Endothelial cell of hepatic sinusoid (primary cell): Measurements from ENCODE around the gene MYO1H.
"Not testable (repeated sequence)": the region's sequence is repeated elsewhere in the genome, so short reads cannot be mapped to it uniquely, and the experiment has no call there.

Experiments
- in situ Hi-C: cut with HindIII; loops from 2 replicates; pipeline ENCODE4 v1.10.0; 2017; ENCODE audit warnings: low sequenced_read_pairs

The MYO1H gene, protein sequence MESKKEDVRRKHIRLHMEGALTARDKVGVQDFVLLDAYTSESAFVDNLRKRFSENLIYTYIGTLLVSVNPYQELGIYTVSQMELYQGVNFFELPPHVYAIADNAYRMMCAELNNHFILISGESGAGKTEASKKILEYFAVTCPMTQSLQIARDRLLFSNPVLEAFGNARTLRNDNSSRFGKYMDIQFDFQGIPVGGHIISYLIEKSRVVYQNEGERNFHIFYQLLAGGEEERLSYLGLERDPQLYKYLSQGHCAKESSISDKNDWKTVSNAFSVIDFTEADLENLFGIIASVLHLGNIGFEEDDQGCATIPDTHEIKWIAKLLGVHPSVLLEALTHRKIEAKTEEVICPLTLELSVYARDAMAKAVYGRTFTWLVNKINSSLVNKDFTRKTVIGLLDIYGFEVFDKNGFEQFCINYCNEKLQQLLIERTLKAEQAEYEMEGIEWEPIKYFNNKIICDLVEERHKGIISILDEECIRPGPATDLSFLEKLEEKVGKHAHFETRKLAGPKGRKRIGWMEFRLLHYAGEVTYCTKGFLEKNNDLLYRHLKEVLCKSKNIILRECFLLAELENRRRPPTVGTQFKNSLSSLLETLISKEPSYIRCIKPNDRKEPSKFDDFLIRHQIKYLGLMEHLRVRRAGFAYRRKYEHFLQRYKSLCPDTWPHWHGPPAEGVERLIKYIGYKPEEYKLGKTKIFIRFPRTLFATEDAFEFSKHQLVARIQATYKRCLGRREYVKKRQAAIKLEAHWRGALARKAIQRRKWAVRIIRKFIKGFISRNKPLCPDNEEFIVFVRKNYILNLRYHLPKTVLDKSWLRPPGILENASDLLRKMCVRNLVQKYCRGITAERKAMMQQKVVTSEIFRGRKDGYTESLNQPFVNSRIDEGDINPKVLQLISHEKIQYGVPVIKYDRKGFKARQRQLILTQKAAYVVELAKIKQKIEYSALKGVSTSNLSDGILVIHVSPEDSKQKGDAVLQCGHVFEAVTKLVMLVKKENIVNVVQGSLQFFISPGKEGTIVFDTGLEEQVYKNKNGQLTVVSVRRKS

DNA sequence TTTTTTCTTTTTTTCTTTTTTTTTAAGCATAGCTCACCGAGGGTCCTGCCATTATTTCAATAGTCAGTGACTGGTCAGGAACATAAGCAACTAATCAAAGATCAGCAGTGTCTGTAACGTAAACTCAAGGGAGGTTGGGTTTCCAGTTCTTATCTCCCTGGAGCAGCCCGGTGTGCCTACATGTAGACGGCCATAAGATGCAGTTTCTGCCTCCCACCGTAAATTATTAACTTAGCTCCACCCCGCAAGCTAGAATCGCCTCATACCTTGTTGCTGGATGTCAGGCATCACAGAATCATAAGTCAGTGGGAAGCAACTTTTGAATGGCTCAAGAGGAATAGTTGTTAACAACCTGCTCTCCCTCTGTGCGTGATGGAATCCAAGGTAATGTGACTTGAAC lies at the start of gene MYO1H:
MYO1H (plus strand) TSS at position 312 of the 400 bp plus-strand sequence; CDS start at position 373, 61 bp downstream.
- in situ Hi-C loops = no loop called here

DNA sequence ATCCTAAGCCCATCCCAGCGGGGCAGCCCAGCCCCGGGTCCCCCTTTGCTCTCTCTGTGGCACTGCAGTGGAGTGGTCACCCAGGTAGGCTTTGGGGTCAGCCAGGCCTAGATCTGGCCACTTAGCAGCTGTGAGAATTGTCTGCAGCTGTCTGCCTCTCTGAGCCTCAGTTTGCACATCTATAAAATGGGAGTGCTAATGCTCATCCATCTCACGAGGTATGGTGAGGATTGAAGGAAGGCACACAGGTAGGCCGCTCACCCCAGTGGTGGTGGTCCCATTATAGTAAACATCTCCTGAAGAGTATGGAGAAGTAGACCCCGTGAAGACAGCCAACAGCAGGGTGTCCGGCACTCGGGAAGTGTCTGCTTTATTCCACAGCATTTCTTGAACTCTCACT lies 47.9 kb upstream of the MYO1H start:
- in situ Hi-C loops = no loop called here

DNA sequence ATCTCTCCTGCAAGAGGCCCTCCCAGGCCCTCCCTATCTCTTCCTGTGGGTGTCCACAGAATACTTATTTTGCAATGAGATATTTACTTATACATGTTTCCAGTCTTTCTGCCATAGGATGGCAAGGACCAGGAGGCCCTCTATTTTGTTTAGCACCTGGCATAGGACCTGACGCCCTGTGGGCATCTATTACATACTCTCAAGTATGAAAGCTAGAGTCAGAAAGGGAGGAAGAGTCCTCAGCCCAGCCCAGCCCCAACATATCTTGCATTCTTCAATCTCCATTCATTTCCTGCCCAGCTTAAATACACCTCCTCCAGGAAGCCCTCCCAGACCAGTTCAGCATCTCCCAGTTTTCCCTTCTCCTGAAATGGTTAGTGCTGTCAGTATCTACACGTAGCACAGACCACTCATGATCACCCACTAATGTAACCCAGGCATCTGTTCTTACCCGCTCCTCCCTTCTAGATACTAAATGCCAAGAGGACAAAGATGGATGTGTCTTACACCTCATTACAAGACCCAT lies 46.0 kb upstream of the MYO1H start:
- in situ Hi-C loops = no loop called here

DNA sequence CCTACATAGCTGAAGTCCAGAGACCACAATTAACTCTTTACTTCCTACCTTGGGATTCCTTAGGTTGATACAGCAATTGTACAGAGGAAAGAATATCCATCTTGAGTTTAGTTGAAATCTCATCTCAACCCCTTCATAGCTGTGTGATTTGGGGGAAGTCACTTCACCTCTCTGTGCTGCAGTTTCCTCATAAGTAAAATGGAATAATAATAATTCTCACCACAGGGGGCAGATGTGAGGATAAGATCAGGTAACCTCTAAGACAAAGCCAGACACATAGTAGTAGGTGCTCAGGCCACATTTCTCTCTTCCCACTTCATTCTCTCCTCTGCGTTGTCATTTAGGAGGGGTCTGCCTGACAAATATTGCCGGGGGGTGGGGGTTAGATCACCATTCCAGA lies 45.3 kb upstream of the MYO1H start:
- in situ Hi-C loops = no loop called here

DNA sequence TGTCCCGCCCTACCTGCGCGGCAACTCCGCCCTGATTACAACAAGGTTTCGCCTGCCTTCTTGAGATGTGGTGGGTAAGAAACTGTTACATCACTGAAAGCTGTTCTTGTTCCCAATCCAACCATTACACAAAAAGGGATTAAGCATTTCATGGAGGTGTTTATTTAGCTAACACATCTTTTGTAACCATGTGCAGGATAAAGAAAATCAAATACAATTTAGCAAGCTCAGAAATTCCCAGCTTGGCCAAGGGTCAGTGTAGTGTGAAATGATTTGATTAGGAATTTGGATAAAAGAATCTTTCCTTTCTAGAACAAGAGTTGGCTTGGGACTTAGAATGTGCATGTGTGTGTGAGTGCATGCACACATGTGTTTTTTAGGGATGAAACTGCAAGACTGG lies 44.9 kb upstream of the MYO1H start:
- in situ Hi-C loops = no loop called here

DNA sequence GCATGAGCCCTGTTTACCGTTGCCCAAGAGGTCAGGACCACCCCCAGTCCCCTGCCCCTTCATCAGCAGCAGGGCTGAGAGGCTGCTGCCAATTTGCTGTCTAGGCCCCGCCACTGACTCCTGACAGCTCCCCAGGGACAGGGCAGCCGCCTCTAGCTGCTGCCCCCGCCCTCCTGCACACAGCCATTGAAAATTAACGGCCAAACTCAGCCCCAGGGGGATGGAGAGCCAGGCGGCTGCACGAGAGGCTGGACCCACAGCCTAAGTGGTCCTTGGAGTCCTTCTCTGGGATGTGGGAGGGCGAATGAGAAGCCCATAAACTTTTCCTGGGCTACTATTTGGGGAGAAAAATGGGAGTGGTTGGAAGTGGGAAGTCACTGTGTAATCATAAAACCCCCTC lies 43.2 kb upstream of the MYO1H start:
- in situ Hi-C loops = no loop called here

DNA sequence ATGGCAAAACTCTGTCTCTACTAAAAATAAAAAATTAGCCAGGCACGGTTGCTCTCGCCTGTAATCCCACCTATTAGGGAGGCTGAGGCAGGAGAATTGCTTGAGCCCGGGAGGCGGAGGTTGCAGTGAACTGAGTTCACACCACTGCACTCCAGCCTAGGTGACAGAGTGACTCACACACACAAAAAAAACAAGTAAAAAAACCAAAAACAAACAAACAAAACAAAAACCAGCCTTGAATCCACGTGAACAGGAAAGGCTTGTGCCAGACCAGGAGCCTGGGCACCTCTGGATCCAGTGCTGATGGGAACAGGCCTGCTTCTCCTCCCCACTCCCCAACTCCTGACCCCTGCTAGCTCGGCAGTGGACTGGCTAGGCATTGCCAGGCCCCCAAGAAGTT lies 42.2 kb upstream of the MYO1H start:
- in situ Hi-C loops = no loop called here

DNA sequence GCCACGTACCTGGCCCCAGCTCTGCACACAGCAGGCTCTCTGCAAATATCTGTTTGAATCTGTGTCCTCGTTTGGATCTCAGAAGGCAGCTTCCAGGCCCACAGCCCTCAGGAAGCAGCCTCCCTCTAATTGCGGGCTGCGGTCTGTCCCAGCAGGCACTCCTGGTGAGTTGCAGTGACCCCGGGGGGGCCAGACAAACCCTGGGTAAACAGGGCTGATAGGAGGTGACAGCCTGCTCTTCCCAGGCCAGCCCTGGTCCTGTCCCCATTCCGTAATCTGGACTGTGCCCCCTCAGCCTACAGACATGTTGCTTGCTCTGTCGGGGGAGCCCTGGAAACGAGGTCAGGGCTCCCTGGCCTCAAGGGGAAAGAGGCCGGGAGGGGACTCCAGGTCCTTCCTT lies 40.6 kb upstream of the MYO1H start:
- in situ Hi-C loops = no loop called here

DNA sequence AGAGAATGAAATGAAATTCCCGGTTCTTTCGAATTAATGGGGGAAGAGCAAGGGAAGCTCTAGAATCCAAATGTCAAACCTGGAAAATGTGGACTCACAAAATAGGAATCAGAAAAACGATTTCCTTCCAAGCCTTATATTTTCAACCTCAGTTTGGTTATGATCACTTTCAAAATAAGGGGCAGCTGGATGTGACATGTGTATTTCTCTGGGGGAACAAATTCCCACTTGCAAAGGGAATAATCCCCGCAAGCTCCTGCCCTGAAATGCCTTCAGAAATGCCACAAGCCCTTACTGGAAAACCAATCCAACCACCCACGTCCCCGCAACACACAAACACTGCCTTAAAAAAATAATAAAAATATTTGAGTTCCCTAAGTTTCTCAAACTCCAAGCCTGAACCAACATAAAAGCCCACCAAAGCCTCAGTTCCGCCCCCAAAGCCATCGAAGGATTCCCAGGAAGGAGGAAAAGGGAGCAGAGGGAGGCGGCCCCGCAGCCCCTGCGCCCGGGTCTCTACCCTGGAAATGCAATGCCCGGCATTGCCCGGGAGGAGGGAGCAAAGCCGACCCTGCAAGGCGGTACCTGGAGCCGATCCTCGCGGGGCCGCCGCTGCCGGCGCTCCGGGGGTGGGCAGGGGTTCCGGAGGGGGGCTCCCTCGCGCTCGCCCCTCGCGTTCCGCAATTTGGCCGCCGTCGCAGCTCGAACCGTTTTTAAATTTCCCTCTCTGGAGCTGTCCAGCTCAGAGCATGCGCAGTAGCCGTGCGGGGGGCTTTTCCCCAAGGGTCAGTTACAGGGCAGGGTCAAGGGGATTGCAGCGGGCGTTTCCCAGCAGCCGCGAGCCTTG lies 38.9 kb upstream of the MYO1H start, which contains the start of gene FOXN4:
FOXN4 (minus strand) TSS at position 751 of the 847 bp plus-strand sequence. CDS start 963 bp downstream, outside the sequence.
- in situ Hi-C loops = no loop called here

DNA sequence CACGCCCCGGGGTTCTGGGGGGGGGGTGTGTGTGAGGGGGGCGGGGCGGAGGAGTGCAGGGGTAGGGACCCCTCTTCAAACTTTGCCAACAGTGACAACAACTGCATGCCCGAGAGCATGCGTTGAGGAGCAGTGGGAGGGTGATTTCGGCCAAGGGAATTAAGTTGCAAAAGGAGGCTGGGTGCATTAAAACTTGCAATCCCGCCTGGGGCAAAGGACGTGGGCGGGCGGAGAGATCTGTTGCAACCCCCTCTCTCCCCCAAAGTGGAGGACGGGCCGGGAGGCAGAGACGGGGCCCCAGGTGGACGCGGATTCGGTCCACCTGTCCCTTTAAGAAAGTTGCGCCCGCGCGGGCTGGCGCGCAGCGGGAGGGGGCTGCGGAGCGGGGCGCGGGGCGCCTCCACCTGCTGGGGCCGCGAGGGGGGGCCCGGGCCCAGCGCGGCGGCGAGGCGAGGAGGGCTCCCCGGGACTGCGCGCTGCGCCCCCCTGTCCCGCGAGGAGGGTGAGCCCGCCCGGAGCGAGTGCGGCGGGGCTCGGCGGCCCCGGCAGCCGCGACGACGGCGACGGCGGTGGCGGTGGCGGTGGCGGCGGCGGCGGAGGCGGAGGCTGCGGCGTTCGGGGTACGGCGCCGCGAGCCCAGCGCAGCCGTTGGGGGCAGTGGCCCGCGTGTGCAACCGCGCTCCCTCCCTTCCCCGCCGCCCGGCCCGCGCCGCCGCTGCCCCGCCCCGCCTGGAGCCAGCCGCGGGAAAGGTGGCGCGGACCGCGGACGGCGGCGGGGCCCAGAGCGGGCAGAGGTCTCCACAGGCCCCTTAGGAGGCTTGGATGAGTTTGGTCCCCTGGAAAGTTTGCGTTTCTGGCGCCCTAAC lies 38.1 kb upstream of the MYO1H start:
- in situ Hi-C loops = no loop called here

DNA sequence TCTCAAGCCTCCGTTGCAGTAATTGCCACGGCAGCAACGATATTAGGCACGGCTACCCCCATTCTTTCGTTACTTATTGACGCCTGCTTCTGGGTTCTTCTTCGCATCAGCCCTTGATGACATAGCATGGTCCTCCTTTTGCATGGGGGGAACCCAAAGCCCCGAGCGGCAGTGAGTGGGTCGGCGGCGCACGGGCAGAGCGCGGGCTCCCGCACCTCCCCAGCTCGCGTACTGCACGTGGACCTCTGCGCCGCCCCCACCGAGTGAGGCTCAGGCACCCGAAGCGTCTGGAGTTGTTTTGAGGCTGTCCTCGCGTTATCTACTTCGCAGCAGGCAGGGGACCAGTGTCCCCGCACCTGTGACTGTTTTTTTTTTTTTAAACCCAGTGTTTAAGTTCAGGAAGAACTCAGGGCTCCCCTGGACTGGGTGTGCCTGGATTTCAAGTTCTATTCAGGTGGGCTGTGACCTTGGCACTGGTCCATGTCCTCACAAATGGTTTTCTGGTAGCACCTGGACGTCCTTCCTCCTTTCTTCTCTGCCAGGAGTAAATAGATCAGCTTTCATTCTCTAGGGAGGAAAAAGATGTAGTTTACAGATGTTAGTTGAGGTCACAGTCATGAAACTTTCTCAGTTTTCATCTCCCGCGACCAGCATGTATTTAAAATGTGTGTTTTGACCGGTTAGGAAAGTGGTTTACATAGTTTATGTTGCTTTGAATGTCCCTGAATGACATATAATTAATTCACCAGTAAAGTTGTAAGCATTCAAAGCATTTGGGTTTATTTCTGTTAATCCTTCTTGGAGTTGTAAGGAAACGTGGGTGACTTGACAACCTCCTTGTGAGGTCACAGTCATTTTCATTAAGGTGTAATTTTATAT lies 37.2 kb upstream of the MYO1H start:
- in situ Hi-C loops = no loop called here

DNA sequence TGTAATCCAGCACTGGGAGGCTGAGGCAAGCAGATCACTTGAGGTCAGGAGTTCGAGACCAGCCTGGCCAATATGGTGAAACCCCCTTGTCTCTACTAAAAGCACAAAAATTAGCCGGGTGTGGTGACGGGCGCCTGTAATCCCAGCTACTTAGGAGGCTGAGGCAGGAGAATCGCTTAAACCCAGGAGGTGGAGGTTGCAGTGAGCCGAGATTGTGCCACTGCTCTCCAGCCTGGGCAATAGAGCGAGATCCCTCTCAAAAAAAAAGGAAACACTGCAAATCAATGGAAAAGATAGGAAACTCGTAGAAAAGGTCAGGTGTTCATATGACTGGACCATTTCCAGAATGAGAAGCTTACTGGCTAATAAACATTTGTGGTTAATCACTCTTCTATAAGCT lies 26.4 kb upstream of the MYO1H start:
- in situ Hi-C loops = not testable (repeated sequence)

DNA sequence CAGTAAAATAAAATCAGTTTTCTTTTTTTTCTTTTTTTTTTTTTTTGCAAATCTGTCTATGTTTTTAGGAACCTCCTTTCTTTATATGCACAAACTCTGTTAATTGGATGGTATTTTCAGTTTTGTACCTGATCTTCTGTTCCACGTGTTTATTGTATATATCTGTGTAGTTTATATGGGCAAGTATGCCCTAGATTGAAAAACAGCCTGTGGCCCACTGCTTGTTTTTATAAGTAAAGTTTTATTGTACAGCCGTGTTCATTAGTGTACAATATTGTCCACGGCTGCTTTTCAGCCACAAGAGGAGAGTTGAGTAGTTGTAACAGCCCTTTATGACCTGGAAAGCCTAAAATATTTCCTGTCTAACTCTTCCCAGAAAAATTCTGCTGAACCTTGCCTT lies 18.7 kb upstream of the MYO1H start:
- in situ Hi-C loops = no loop called here

DNA sequence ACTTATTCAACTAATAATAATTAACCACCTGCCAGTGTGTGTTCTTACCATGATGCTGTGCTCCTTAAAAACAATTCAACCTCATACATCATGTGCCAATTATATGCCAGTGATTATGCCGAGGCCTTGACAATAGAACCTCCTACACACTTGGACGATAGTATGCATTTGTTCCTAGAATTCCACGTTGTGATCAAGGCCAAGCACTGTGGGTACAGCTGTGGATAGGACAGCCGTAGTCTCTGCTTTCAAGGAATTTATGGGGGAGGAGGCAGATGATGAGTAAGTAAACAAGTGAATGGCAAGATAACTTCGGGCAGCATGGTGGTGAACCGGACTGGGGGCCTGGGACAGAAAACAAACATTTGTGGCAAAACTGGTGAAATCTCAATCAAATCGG lies 18.0 kb upstream of the MYO1H start:
- in situ Hi-C loops = loop anchor here (5.0 to 10.0 kb wide), 2 partner anchors 52 to 55 kb away; no protein-coding TSS in a partner anchor

DNA sequence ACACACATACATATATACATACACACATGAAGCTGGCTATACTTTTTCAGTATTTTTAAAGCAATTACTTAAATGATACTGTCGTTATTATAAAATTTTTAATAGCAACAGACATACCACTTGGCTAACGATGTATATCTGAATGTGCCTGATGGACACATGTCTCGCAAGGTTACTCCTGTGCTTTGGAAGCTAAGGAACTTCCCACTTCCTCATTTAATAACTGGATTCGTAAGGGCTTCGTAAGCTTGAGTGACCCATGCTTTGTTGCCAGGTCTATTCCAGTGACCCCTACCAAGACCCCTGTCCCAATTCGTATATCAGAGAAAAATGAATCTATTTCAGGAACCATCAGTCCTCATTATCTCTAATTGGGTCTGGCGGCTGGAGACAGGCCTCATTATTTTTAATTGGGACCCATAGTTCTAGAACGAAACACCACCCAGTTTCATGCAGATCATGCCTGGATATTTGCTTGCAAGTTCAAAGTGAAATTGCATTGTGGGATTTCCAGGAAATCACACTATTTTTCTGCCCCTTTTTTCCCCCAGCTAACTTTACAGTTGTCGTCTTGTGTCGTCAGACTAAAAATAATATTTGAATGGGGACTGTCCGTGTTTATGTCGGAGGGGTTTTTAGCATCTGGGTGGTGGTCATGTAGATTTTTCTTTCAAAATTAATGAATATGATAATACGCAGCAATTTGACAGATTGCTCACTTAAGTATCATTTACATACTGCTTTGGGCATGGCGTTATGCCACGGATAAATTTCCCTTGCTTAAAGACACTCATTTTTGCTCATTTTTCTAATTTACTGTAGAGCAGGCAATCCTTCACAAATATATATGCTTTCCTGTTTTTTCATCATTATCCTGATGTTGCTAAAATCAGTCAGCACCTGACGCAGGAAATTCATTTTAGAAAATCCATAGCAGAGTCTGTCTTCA lies 17.1 kb upstream of the MYO1H start:
- in situ Hi-C loops = loop anchor here (5.0 to 10.0 kb wide), 2 partner anchors 53 to 54 kb away; no protein-coding TSS in a partner anchor

DNA sequence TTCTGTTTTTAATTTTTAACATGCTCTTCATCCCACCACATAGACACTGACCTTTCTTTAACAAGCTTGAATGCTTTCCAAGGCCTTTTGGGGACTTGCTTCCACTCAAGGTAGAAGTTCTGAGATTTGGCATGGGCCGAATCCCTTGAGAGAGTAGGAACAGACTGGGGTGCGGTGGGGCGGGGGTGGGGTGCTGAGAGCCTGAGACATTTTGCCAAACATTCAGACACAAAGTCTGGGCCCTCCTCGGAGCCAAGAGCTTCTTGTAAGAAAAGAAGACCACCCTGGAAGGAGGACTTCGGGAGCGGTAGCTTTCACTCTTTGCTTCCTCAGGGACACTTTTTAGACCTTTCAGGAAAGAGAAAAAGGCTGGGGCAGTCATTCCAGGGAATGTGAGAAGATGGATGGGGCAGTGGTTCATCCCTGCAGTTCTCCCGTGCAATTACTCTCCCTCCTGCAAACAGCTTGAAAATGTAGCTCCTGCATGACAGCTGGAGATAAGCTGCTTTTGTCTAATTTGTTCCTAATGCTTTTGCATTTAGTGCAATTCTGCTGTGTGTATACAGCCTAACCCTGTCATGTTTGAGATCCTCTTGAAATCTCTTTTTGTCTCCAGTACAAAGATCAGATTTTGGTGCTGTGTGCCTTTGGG lies 16.3 kb upstream of the MYO1H start:
- in situ Hi-C loops = loop anchor here (5.0 to 10.0 kb wide), 2 partner anchors 53 to 54 kb away; no protein-coding TSS in a partner anchor
